Activated T-cell treated with anti-CD3 and anti-CD28 coated beads, Interleukin-2, amount 50 U/mL, for 4 hours (primary cell): ENCODE data around the gene ALOX15B. TPM values are rescaled to one million over a fixed set of nuclear protein-coding genes. Genes with fewer than 3 reads are reported as not detected.

Experiments used
- ATAC-seq, 2 donors: fragments of 200-7000 bp; cut with Tn5 transposase; one replicate each; pipeline ENCODE4 v1.10.0; 2021
- DNase-seq: peaks from one replicate; pipeline ENCODE4 v3.0.0-alpha.2; 2020
- H3K27me3 Mint-ChIP-seq: one replicate; pipeline ENCODE4 v1.8.0; 2021; ENCODE audit warnings: low read depth, mixed read lengths
- H3K36me3 Mint-ChIP-seq: one replicate; pipeline ENCODE4 v1.8.0; 2022; ENCODE audit warnings: mixed read lengths; ENCODE audit not compliant: insufficient read depth
- H3K4me1 Mint-ChIP-seq: one replicate; pipeline ENCODE4 v1.8.0; 2021; ENCODE audit warnings: low read depth, mixed read lengths
- H3K4me3 Mint-ChIP-seq: one replicate; pipeline ENCODE4 v1.8.0; 2021; ENCODE audit warnings: mild to moderate bottlenecking, moderate library complexity, mixed read lengths
- H3K9me3 Mint-ChIP-seq: one replicate; pipeline ENCODE4 v1.8.0; 2021; ENCODE audit warnings: mixed read lengths
- total RNA-seq, 3 donors: library from RNA; stranded (reverse); gene quantifications; one replicate each; pipeline ENCODE4 v1.2.1, GENCODE V29; 2021

ALOX15B gene
- total RNA-seq: under 1 TPM in 1 of 3 donors, not detected in 2; 0.14 TPM

DNA sequence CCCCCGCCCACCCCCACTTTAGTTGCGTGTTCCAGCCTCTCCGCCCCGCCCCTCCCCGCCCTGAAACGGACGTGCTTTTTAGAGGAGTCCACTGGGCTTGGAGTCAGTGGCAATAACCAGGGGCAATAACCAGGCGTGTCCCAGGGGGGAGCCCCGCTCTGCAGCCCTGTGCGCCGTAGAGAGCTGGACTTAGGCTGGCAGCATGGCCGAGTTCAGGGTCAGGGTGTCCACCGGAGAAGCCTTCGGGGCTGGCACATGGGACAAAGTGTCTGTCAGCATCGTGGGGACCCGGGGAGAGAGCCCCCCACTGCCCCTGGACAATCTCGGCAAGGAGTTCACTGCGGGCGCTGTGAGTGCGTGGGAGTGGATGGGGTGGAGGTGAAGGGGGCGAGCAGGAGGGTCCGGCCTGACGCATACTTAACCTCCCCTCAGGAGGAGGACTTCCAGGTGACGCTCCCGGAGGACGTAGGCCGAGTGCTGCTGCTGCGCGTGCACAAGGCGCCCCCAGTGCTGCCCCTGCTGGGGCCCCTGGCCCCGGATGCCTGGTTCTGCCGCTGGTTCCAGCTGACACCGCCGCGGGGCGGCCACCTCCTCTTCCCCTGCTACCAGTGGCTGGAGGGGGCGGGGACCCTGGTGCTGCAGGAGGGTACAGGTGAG, at the start of gene ALOX15B:
Gene ALOX15B (plus strand): TSS at position 106 of the 657 bp plus-strand sequence. CDS start 97 bp downstream, at position 203.
- ATAC-seq (peak in 1 of 2 donors; percentile 46), DNase-seq (no peak)
- Mint-ChIP-seq H3K9me3 (no peaks in the 10 kb centered on the region), H3K36me3 (peaks cover 2% of the 10 kb centered on the region), H3K27me3 (peaks cover 27% of the 10 kb centered on the region), H3K4me1 (no peaks in the 10 kb centered on the region), H3K4me3 (no peak within 1 kb of the TSS)

DNA sequence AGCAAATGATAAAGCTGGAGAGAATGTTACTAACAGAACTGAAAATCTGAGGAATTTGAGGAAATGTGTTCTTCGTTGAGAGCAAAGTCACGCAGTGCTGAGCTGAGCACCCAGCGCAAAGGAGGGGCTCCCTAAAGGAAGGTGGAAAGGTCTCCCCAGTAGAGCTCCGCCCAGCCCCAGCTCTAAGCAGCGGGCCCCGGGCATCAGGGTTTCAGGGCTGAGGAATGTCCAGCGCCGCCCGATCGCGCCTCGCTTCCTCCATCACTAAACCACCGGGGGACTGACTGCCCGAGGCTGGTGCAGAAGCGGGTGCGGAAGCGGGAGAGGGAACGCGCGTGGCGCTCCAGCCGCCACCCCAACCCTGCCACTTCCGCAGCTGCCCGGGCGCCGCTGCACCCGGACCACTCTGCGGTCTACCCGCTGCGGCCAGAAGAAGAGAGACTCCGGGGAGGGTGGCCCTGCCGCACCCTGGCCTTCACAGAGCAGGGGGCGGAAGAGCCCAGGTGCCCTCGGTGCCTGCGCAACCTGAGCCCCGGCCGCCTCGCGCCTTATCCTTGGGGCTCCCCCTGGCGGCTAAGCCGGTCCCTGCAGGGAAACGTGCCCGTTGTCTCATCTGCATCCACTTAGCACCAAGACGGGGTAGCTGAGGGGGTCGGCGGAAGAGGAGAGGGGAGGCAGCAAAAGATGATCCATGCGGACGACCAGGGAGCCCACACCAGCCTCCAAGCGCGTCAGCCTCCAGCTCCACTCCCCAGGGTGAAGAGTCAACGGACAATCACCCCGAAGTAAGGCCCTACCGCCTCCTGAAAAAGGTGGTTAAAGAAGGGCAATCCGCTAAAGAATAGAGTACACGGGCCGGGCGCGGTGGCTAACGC, 48.8 kb upstream of the ALOX15B start:
- Mint-ChIP-seq H3K9me3 (no peaks in the 10 kb centered on the region), H3K27me3 (no peaks in the 10 kb centered on the region), H3K36me3 (no peaks in the 10 kb centered on the region), H3K4me1 (peaks cover 23% of the 10 kb centered on the region), H3K4me3 (peak overlapping the region; percentile 78)
- peak; percentile 94 to 96 for ATAC-seq
- DNase-seq: peak; percentile 97

- Mint-ChIP-seq H3K4me3 (no peak overlapping the region), H3K27me3 (peaks cover 6% of the 10 kb centered on the region), H3K36me3 (no peaks in the 10 kb centered on the region), H3K4me1 (peaks cover 23% of the 10 kb centered on the region), H3K9me3 (no peaks in the 10 kb centered on the region)
- no peak for DNase-seq
- no peak for ATAC-seq
Observed at GRCh38 chr17:7992516-7992915, 46.3 kb upstream of the ALOX15B start.

DNA sequence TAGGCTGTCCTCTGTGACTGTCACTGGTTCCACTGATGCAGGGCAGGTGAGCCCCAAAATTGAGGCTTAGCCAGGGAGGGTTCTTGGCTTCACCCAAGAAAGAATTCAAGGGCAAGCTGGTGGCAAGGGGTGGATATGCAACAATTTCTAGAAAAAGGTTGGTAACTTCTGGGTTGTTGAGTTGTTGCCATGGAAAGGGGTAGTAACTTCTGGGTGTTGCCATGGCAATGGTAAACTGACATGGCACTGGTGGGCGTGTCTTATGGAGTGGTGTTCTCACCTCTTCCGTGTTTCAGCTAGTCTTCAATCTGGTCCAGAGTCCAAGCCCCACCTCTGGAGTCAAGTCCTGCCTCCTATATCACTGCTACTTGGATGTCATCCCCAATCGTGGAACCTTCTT, 45.9 kb upstream of the ALOX15B start:
- DNase-seq (no peak), ATAC-seq (no peak)
- peaks cover 6% of the 10 kb centered on the region for H3K27me3 Mint-ChIP-seq
- H3K4me1 Mint-ChIP-seq: peaks cover 23% of the 10 kb centered on the region
- H3K36me3 Mint-ChIP-seq: no peaks in the 10 kb centered on the region
- no peak overlapping the region for H3K4me3 Mint-ChIP-seq
- no peaks in the 10 kb centered on the region for H3K9me3 Mint-ChIP-seq

DNA sequence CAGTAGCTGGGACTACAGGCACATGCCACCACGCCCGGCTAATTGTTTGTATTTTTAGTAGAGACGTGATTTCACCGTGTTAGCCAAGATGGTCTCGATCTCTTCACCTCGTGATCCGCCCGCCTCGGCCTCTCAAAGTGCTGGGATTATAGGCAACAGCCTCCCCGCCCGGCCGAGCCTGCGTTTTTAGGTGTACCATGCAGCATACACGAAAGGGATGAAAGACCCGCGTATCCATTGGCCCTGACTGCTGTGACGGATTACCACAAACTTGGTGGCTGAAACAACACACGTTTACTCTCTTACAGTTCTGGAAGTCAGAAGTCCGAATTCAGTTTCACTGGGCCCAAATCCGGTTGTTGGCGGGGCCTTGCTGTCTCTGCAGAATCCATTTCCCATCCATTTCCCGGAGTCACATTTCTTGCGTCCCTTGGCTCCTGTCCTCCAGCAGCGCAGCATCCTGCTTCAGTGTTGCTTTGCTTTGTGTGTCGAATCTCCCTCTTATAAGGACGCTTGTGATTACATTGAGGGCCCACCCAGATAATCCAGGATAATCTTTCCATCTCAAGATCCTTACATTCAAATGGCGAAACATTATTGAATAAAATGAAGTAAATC, 44.8 kb upstream of the ALOX15B start:
- DNase-seq (no peak), ATAC-seq (no peak)
- peaks cover 20% of the 10 kb centered on the region for H3K4me1 Mint-ChIP-seq
- no peak overlapping the region for H3K4me3 Mint-ChIP-seq
- H3K27me3 Mint-ChIP-seq: peaks cover 12% of the 10 kb centered on the region
- H3K36me3 Mint-ChIP-seq: no peaks in the 10 kb centered on the region
- H3K9me3 Mint-ChIP-seq: no peaks in the 10 kb centered on the region

DNA sequence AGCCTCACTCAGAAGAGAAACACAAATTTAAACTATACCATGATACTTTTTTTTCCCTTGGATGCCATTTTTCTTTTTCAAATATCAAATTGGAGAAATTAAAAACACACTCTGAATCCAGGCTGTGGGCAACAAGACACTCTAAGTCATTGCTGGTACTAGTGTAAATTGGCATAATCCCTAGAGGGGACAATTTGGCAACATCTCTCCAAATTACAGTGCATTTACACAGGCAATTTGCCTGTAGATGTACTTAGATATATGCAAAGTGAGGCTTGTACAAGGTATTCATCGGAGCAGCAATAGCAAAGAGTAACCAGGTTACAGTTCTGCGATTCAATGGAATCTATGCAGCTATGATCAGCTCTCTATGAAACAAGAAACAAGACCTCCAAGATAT, 43.1 kb upstream of the ALOX15B start:
- DNase-seq (no peak), ATAC-seq (no peak)
- Mint-ChIP-seq H3K4me3 (no peak overlapping the region), H3K9me3 (no peaks in the 10 kb centered on the region), H3K27me3 (peaks cover 18% of the 10 kb centered on the region), H3K4me1 (peaks cover 8% of the 10 kb centered on the region), H3K36me3 (no peaks in the 10 kb centered on the region)

DNA sequence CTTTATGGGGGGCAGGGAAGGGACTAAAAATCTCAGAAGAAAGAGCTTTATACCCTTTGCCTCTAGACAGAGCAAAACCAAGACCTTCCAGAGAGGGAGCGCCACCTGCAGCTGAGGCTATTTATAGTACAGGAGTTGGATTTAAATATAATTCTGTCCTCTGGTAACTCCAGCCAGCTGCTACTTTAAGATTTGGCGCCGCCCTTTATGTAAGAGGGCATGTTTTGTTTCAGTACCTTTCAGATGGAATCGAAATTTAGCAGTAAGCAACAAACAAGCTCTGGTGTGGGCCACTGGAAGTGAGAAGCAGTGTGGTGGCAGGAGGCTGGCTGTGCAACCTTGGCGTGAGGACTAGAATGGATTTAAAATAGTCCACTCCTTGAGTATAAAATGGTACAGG, 41.7 kb upstream of the ALOX15B start:
- Mint-ChIP-seq H3K36me3 (no peaks in the 10 kb centered on the region), H3K4me1 (peaks cover 8% of the 10 kb centered on the region), H3K27me3 (peaks cover 28% of the 10 kb centered on the region)

DNA sequence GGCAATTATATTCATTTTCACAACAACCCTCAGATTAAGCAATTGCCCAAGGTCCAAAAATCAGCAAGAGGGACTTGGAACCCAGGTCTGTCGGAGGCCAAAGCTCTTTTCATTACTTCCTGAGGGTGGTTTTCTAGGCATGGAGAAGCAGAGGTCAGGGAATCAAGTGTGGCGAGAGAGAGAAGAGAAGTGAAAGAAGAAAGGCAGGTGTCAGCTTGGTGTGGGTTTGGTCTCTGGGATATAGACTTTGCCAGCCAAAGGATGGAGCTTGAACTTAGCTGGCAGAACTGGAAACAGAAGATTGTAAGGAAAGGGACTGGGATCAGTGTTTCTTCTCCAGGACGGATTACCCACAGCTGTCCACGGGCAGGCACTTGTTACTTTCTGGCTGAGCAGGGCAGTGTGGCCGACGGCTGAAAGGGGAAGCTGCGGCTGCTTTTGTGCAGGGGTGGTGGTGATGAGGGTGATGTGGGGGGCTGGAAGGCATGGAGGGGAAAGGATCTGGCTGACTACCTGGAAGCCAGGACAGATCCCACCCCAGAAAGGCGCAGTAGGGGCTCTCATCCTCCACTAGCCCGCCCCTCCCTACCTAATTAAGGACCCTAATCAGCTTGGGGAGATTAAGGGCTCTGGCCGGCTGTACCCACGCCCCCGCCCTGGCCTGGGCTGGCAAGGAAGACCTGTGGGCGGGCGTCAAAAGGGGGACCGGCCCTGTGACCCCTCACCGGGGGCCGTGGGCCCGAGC, 36.7 kb upstream of the ALOX15B start, which contains the start of gene GUCY2D:
Gene GUCY2D (plus strand): TSS at position 640 of the 745 bp plus-strand sequence. CDS start 433 bp downstream, outside the sequence.
- DNase-seq (no peak), ATAC-seq (peak in 1 of 2 donors; percentile 25)
- Mint-ChIP-seq H3K4me3 (peak within 1 kb of the TSS; percentile 64), H3K4me1 (peaks cover 6% of the 10 kb centered on the region), H3K9me3 (no peaks in the 10 kb centered on the region), H3K27me3 (peaks cover 46% of the 10 kb centered on the region), H3K36me3 (no peaks in the 10 kb centered on the region)

More for the DNA sequence above, 41.7 kb upstream of the ALOX15B start:
- Mint-ChIP-seq H3K4me3 (no peak overlapping the region), H3K9me3 (no peaks in the 10 kb centered on the region)
- ATAC-seq (peak in 1 of 2 donors; percentile 52), DNase-seq (no peak)

- Mint-ChIP-seq H3K4me1 (peaks cover 6% of the 10 kb centered on the region), H3K27me3 (peaks cover 50% of the 10 kb centered on the region), H3K4me3 (no peak overlapping the region), H3K36me3 (no peaks in the 10 kb centered on the region), H3K9me3 (no peaks in the 10 kb centered on the region)
- DNase-seq (no peak), ATAC-seq (no peak)
Observed at GRCh38 chr17:8002721-8003593, 35.9 kb upstream of the ALOX15B start.

GRCh38 chr17:8003594-8004181, 35.2 kb upstream of the ALOX15B start:
- H3K27me3 Mint-ChIP-seq: peaks cover 47% of the 10 kb centered on the region

GRCh38 chr17:8004899-8005298, 34.0 kb upstream of the ALOX15B start:
- Mint-ChIP-seq H3K4me1 (peaks cover 6% of the 10 kb centered on the region), H3K36me3 (no peaks in the 10 kb centered on the region), H3K9me3 (no peaks in the 10 kb centered on the region), H3K27me3 (peaks cover 44% of the 10 kb centered on the region), H3K4me3 (no peak overlapping the region)
- no peak for DNase-seq
- ATAC-seq: no peak

More at GRCh38 chr17:8003594-8004181, 35.2 kb upstream of the ALOX15B start:
- no peak for DNase-seq
- no peak for ATAC-seq
- H3K4me3 Mint-ChIP-seq: no peak overlapping the region
- peaks cover 6% of the 10 kb centered on the region for H3K4me1 Mint-ChIP-seq
- no peaks in the 10 kb centered on the region for H3K9me3 Mint-ChIP-seq
- no peaks in the 10 kb centered on the region for H3K36me3 Mint-ChIP-seq

DNA sequence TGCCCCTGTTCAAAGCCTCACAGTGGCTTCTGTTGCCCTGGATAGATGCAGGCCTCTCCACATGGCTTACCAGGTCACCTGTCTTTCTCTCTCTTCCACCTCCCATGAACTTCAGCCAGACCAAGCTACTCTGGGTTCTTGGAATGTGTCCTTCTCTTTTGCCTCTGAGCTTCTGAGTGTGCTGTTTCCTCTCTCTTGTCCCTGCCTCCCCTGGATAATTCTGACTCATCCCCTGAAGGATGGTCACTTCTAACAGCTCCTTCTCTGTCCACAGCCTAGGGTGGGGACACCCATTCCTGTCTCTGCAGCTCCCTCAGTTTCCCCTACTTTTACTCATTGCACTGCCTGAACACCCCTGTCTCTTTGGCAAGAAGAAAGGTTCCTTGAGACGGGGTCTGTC, 33.5 kb upstream of the ALOX15B start:
- Mint-ChIP-seq H3K27me3 (peaks cover 42% of the 10 kb centered on the region), H3K4me3 (no peak overlapping the region), H3K4me1 (peaks cover 6% of the 10 kb centered on the region), H3K36me3 (no peaks in the 10 kb centered on the region), H3K9me3 (no peaks in the 10 kb centered on the region)
- ATAC-seq (no peak), DNase-seq (no peak)
